Neural progenitor cell (in vitro differentiated cells): ENCODE results near the gene METTL25B. TPM values are rescaled to one million over a fixed set of nuclear protein-coding genes. Genes with fewer than 3 reads are reported as not detected.

Experiments
- DNase-seq: peaks from one replicate; pipeline ENCODE4 v3.0.0-alpha.2; 2016; ENCODE audit warnings: low spot score
- H2AFZ ChIP-seq: fragments of 200-600 bp; sonication (generic); replicated peaks from 2 replicates; pipeline ENCODE4 v1.6.1; 2016; ENCODE audit warnings: antibody characterized with exemption
- H3F3A ChIP-seq: fragments of 200-600 bp; sonication (generic); 2 replicates; pipeline ENCODE4 v1.6.1; 2016; ENCODE audit warnings: antibody characterized with exemption, low read depth
- H3K27ac ChIP-seq: fragments of 200-600 bp; sonication (generic); 2 replicates; pipeline ENCODE4 v1.5.1; 2016; ENCODE audit warnings: mild to moderate bottlenecking
- H3K27me3 ChIP-seq: fragments of 200-600 bp; sonication (generic); 2 replicates; pipeline ENCODE4 v1.6.1; 2016; ENCODE audit warnings: mild to moderate bottlenecking, moderate library complexity
- H3K36me3 ChIP-seq: fragments of 200-600 bp; sonication (generic); 2 replicates; pipeline ENCODE4 v1.5.1; 2016
- H3K4me1 ChIP-seq: fragments of 200-600 bp; sonication (generic); 2 replicates; pipeline ENCODE4 v1.6.1; 2016; ENCODE audit warnings: mixed run types
- H3K4me2 ChIP-seq: fragments of 200-600 bp; sonication (generic); 2 replicates; pipeline ENCODE4 v1.6.1; 2016
- H3K4me3 ChIP-seq: fragments of 200-600 bp; sonication (generic); 2 replicates; pipeline ENCODE4 v1.5.1; 2016
- H3K79me2 ChIP-seq: fragments of 200-600 bp; sonication (generic); 2 replicates; pipeline ENCODE4 v1.6.1; 2016; ENCODE audit warnings: low read depth
- H3K9ac ChIP-seq: fragments of 200-600 bp; sonication (generic); 2 replicates; pipeline ENCODE4 v1.6.1; 2016
- H3K9me3 ChIP-seq: fragments of 200-600 bp; sonication (generic); 2 replicates; pipeline ENCODE4 v1.5.1; 2016; ENCODE audit warnings: low read depth
- H4K20me1 ChIP-seq: fragments of 200-600 bp; sonication (generic); 2 replicates; pipeline ENCODE4 v1.6.1; 2016; ENCODE audit warnings: low read depth
- H3K27ac Mint-ChIP-seq: 3 replicates; pipeline ENCODE4 v1.8.0; 2021; ENCODE audit warnings: mixed read lengths
- H3K27me3 Mint-ChIP-seq: 2 replicates; pipeline ENCODE4 v1.8.0; 2022; ENCODE audit warnings: low read depth, mild to moderate bottlenecking, inconsistent platforms, moderate library complexity, mixed read lengths; ENCODE audit not compliant: insufficient read depth
- H3K36me3 Mint-ChIP-seq: 3 replicates; pipeline ENCODE4 v1.8.0; 2021; ENCODE audit warnings: mixed read lengths
- H3K4me1 Mint-ChIP-seq: 3 replicates; pipeline ENCODE4 v1.8.0; 2021; ENCODE audit warnings: mixed read lengths
- H3K4me3 Mint-ChIP-seq: 3 replicates; pipeline ENCODE4 v1.8.0; 2021; ENCODE audit warnings: mild to moderate bottlenecking, moderate library complexity, mixed read lengths
- H3K9me3 Mint-ChIP-seq: 3 replicates; pipeline ENCODE4 v1.8.0; 2020; ENCODE audit warnings: mixed read lengths
- EZH2 ChIP-seq: fragments of 200-600 bp; sonication (generic); IDR thresholded peaks from 2 replicates; pipeline ENCODE4 v1.6.1; 2017; ENCODE audit warnings: antibody characterized with exemption, mild to moderate bottlenecking, moderate library complexity
- EZH2phosphoT487 ChIP-seq: fragments of 200-600 bp; sonication (generic); IDR thresholded peaks from 2 replicates; pipeline ENCODE4 v1.6.1; 2017; ENCODE audit warnings: antibody characterized with exemption
- total RNA-seq: library from RNA; depleted of rRNA; stranded (reverse); fragments of >200 nt; gene quantifications from 2 replicates; pipeline ENCODE4 v1.2.3, GENCODE V29; 2015; ENCODE audit warnings: low replicate concordance
- TF ChIP-seq, protein P1 (sequence below): fragments of 200-600 bp; sonication (generic); IDR thresholded peaks from 2 replicates; pipeline ENCODE4 v1.5.1; 2017; ENCODE audit warnings: antibody characterized with exemption, mild to moderate bottlenecking

The METTL25B gene
- total RNA-seq, 1 donor from 2014 or later, result 21.4 TPM

- Mint-ChIP-seq H3K4me1 (peaks cover 61% of the 10 kb centered on the region), H3K36me3 (peaks cover 15% of the 10 kb centered on the region), H3K9me3 (no peaks in the 10 kb centered on the region), H3K27ac (peak overlapping the region; percentile 100), H3K27me3 (peaks cover 2% of the 10 kb centered on the region), H3K4me3 (peak overlapping the region; percentile 25)
- peaks cover 24% of the 10 kb centered on the region for H4K20me1 ChIP-seq
- DNase-seq, result no peak
- H3K79me2 ChIP-seq, result peaks cover 70% of the 10 kb centered on the region
- no peaks in the 10 kb centered on the region for H3K9me3 ChIP-seq
- no peaks in the 10 kb centered on the region for H3K36me3 ChIP-seq
- no peak overlapping the region for H2AFZ ChIP-seq
- no peak overlapping the region for H3K9ac ChIP-seq
- no peak overlapping the region for H3K27ac ChIP-seq
- H3K4me3 ChIP-seq, result no peak overlapping the region
- peak overlapping the region; percentile 100 for H3K4me2 ChIP-seq
- H3F3A ChIP-seq, result peaks cover 84% of the 10 kb centered on the region
- TF ChIP-seq, protein P1, sequence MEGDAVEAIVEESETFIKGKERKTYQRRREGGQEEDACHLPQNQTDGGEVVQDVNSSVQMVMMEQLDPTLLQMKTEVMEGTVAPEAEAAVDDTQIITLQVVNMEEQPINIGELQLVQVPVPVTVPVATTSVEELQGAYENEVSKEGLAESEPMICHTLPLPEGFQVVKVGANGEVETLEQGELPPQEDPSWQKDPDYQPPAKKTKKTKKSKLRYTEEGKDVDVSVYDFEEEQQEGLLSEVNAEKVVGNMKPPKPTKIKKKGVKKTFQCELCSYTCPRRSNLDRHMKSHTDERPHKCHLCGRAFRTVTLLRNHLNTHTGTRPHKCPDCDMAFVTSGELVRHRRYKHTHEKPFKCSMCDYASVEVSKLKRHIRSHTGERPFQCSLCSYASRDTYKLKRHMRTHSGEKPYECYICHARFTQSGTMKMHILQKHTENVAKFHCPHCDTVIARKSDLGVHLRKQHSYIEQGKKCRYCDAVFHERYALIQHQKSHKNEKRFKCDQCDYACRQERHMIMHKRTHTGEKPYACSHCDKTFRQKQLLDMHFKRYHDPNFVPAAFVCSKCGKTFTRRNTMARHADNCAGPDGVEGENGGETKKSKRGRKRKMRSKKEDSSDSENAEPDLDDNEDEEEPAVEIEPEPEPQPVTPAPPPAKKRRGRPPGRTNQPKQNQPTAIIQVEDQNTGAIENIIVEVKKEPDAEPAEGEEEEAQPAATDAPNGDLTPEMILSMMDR, result no peak
- no peak for TF ChIP-seq EZH2
- TF ChIP-seq EZH2phosphoT487, result no peak
- no peaks in the 10 kb centered on the region for H3K27me3 ChIP-seq
- peaks cover 47% of the 10 kb centered on the region for H3K4me1 ChIP-seq
Observed at GRCh38 chr1:156744786-156745419, 16.6 kb downstream of the METTL25B start.

DNA sequence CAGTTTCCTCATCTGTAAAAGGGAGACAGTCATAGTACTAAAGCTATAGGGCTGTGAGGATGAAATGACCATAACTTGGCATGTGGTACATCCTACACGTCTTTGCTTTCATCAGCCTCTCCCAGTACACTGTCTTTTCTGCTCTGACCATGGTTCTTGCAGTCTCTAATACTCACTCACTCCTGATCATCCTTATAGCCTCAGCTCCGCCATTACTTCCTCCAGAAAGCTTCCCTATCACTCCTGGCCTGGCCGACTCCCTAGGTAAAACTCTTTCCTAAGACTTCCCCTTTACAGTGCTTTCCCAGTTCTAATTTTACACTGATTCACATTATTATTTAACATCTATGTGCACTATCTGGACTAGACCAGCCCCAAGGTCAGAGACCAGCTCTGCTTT is 17.6 kb downstream of the METTL25B start:
- Mint-ChIP-seq H3K4me1 (peaks cover 63% of the 10 kb centered on the region), H3K27ac (peak overlapping the region; percentile 100), H3K4me3 (peak overlapping the region; percentile 100), H3K9me3 (no peaks in the 10 kb centered on the region), H3K27me3 (peaks cover 4% of the 10 kb centered on the region), H3K36me3 (peaks cover 18% of the 10 kb centered on the region)
- Histone ChIP-seq H4K20me1 (peaks cover 24% of the 10 kb centered on the region), H3K27ac (peak overlapping the region; percentile 99), H3K4me3 (peak overlapping the region; percentile 100), H2AFZ (no peak overlapping the region), H3F3A (peaks cover 76% of the 10 kb centered on the region), H3K79me2 (peaks cover 72% of the 10 kb centered on the region), H3K27me3 (no peaks in the 10 kb centered on the region), H3K9me3 (no peaks in the 10 kb centered on the region), H3K4me2 (peak overlapping the region; percentile 100), H3K36me3 (no peaks in the 10 kb centered on the region), H3K4me1 (peaks cover 46% of the 10 kb centered on the region), H3K9ac (no peak overlapping the region)
- no peak for DNase-seq
- TF ChIP-seq EZH2, result no peak
- TF ChIP-seq EZH2phosphoT487, result no peak
- TF ChIP-seq, protein P1, result no peak

GRCh38 chr1:156746406-156746727 is 18.1 kb downstream of the METTL25B start:
- H3K36me3 Mint-ChIP-seq, result peaks cover 16% of the 10 kb centered on the region
- no peak for TF ChIP-seq EZH2
- TF ChIP-seq, protein P1, result no peak
- TF ChIP-seq EZH2phosphoT487, result no peak
- Histone ChIP-seq H3F3A (peaks cover 74% of the 10 kb centered on the region), H3K27me3 (no peaks in the 10 kb centered on the region), H2AFZ (no peak overlapping the region), H3K9ac (no peak overlapping the region), H4K20me1 (peaks cover 24% of the 10 kb centered on the region), H3K4me1 (peaks cover 46% of the 10 kb centered on the region), H3K4me3 (peak overlapping the region; percentile 100), H3K79me2 (peaks cover 76% of the 10 kb centered on the region), H3K9me3 (no peaks in the 10 kb centered on the region), H3K36me3 (no peaks in the 10 kb centered on the region), H3K4me2 (peak overlapping the region; percentile 100), H3K27ac (peak overlapping the region; percentile 99)
- no peak for DNase-seq
- H3K27ac Mint-ChIP-seq, result peak overlapping the region; percentile 100
- H3K27me3 Mint-ChIP-seq, result peaks cover 4% of the 10 kb centered on the region
- H3K4me3 Mint-ChIP-seq, result peak overlapping the region; percentile 100
- H3K4me1 Mint-ChIP-seq, result peaks cover 60% of the 10 kb centered on the region
- no peaks in the 10 kb centered on the region for H3K9me3 Mint-ChIP-seq
